Measurements from ENCODE around the gene RIPPLY3.

The RIPPLY3 gene, protein sequence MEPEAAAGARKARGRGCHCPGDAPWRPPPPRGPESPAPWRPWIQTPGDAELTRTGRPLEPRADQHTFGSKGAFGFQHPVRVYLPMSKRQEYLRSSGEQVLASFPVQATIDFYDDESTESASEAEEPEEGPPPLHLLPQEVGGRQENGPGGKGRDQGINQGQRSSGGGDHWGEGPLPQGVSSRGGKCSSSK

DNA sequence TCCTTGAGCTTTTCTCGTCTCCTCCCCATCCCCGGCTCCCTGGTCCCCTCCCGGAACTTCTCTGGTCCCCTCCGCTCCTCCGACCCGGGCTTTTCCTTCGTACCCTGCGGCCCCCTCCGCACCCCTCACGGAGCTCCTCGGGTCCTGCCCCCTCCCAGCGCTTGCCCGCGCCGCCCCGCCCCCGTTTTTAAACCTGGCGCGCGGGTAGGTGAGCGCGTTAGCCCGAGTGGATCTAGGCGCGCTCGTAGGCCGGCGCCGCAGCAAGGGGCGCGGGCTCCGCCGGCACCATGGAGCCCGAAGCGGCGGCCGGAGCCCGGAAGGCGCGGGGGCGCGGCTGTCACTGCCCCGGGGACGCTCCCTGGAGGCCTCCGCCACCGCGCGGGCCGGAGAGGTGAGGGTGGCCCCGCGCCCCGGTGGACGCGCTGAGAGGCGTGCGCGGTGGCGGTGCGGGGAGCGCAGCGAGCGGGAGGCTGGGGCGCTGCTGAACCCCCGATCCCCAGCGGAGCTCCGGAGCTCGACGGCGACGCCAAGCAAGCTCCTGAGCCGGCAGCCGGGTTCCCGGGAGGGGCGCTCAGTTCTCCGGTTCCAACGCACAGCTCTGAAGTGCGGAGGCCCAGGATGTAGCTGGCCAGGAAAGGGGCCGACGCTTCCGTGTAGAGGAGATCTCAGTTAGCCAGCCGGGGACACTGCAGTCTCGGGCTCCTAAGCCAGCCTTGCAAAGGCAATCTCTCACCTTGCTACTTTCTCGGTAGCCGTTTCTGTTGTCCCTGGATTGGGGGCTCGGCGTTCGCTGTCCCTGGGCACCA, at the start of gene RIPPLY3:
RIPPLY3 (plus strand) TSS at position 217 of the 806 bp plus-strand sequence; CDS start at position 288, 71 bp downstream.
- DNase-seq = no peak

DNA sequence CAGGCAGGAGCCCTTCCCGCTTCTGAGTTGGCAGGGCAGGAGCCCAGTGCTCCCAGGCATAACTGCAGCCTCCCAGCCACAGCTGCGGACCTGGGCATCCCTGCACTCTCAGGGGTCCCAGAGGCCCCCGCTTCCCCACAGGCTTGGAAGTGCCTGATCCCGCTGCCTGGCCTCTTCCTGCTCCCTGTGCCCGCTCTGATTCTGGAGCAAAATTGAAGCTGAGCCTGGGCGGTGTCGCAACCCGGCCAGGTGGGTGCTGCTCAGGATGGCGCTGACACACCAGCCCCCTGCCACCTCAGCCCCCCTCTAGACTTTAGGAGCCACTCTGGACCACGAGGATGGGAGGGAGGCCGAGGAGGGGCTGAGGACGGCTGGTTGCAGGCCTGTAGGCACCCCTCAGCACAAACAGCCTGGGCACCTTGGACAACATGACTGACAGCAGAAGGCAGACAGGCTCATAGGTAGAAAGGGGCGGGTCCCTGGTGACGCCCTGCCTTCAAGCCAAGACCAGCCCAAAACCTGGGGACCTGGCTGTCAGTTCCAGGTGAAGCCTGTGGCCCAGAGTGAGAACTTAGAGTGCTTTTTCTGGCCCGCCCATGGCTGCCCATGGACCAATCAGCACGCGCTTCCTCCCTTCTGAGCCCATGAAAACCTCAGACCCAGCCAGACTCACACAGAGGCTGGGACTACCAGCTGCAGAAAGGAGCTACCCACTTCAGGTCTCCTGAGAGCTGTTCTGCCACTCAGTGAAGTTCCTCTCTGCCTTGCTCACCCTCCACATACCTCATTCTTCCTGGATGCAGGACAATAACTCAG, 47.3 kb upstream of the RIPPLY3 start:
- DNase-seq = no peak

DNA sequence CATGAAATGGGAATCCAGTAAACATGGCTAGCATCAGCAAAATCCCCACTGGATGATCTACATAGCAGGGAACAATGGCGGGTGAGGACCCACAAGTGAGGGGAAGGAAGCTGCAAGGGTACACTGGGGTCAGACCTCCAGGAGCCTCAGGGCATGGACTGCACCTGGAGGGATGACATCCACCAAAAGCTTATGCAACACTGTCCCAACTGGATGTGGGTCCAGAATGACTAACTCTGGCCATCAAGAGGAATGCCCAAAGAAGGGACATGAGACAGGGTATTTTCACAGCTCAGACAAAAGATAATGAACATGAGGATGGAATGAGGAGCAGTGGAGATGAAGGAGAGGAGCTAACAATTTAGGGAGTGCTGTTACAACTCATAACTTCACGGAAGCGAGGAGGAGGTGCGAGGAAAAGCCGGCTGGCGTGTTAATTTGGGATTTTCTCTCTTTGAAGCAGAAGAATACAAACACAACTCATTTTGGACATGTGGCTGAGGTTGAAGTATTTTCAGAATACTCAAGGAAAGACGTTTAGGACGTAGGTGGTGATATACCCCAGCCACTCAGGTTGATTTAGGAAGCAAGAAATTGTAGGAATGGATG, 45.7 kb upstream of the RIPPLY3 start:
- DNase-seq = no peak

DNA sequence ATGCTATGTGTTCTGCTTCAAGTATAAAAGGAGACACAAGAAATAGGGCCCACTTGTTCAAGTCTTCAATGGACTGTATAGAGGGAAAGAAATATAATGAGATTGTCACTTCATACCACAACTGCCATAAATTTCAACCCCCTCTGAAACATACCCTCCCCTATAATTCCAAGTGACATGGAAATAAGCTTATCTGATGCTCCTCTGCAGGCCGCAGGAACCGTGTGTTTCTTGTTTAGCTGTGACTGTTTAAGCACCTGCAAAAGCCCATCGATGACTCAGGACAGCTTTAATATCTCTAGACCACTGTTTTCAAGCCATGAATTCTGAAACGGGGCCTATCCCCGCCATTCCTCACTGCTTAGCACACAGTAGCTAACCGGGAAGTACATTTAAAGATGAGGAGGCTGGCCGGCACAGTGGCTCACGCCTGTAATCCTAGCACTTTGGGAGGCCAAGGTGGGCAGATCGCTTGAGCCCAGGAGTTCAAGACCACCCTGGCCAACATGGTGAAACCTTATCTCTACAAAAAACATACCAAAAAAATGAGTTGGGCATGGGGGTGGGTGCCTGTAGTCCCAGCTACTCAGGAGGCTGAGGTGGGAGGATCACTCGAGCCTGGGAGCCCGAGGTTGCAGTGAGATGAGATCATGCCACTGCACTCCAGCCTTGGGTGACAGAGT, 44.3 kb upstream of the RIPPLY3 start:
- DNase-seq = no peak

DNA sequence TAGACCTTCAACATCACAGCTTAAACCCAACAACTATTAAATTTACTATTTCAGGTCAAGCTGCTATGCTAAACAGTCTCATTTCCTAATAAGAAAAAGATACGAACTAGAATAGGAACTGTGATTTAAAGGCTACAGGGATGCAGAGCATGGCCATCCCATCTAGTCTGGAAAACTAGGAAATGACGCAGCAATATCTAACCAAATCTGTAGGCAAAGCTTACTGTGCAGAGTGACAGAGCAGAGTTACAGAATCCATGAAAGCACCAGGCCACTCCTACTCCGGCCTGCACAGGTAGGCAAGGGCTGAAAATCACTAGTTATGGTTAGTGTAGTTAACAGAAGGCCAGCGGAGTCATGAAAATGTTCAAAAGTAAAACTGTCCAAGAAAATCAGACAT, 42.1 kb upstream of the RIPPLY3 start:
- no peak for DNase-seq

DNA sequence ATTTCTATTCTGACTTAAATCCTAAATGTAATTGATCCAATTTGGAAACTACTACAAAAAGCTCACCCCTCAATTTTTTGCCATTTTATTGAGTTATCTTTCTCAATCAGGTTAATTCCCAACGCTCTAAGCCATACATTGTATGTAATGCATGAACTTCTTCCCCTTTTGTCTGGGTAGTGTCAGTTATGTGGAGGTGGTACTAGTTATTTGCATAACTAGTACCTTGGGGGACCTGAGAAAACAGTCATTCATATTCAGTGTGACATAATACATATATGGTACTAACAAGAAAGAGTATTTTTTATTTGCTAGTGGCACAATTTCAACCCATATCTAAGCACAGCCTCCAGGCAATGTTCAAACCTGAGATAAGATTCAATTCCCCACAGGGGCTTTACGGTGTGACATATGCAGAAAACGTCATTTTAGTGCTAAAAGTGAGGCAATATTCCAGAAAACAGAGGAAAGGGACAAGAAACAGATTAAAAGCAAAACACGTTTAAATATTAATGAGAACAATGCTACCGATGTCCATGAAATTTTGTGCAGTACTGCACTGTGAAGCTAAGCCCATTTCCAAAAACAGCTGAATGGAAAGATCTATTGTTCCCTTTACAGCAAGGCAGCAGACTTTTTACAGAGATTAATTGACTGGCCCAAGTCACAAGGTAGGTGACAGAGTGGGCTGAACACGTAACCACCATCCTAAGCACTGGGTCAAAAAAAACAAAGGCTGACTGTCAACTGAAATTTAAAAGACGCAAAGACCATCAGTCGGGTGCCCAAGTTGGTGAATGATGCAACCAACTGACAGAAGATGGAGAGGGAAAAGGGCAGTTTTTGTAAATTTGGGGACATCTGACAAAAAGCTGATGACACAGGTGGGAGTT, 41.4 kb upstream of the RIPPLY3 start:
- DNase-seq = no peak

DNA sequence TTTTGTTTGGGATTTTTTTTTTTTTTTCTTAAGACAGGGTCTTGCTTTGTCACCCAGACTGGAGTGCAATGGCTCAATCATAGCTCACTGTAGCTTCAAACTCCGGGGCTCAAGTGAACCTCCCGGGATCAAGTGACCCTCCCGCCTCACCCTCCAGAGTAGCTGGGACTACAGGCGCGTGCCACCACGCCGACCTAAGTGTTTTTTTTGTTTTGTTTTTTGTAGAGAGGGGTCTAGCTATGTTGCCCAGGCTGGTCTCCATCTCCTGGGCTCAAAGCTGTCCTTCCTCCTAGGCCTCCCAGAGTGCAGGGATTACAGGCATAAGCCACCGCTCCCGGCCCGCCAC, 40.8 kb upstream of the RIPPLY3 start:
- DNase-seq = no peak

DNA sequence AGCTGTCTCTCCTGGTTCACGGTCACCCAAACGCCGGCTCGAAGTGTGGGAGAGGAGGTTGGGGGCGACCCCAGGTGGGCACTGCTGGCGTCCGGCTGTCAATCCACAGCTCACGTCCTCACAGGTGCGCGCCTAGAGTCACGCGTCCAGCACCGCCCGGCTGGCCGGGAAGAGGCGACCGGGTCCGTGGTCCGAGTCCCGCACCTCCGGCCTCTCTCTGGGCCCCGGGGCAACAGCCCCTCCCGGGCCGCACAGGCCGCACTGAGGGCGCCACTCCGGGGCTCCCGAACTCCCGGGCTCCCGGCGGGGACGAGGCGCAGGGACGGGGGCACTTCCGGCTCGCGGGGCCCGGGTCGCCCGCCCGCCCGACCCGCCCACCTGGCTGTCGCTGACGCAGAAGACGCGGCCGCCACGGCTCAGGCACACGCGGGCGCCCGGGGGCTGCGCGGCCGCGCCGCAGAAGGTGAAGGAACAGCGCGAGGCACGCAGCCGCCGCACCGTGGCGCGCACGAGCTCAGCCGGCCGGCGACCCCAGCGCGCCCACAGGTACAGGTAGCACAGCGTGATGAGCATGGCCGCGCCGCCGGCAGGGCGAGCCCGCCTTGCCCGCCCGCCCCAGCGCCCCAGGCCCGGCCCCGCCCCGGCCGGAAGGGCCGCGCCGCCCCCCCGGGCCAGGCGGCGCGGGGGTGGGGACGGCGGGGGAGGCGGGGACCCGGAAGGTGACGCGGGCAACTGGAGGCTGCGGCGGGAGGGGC, 40.3 kb upstream of the RIPPLY3 start, which contains the start of gene HLCS:
HLCS (minus strand) TSS at position 604 of the 755 bp plus-strand sequence; CDS start at position 573, 31 bp downstream.
- peak; percentile 42 for DNase-seq

DNA sequence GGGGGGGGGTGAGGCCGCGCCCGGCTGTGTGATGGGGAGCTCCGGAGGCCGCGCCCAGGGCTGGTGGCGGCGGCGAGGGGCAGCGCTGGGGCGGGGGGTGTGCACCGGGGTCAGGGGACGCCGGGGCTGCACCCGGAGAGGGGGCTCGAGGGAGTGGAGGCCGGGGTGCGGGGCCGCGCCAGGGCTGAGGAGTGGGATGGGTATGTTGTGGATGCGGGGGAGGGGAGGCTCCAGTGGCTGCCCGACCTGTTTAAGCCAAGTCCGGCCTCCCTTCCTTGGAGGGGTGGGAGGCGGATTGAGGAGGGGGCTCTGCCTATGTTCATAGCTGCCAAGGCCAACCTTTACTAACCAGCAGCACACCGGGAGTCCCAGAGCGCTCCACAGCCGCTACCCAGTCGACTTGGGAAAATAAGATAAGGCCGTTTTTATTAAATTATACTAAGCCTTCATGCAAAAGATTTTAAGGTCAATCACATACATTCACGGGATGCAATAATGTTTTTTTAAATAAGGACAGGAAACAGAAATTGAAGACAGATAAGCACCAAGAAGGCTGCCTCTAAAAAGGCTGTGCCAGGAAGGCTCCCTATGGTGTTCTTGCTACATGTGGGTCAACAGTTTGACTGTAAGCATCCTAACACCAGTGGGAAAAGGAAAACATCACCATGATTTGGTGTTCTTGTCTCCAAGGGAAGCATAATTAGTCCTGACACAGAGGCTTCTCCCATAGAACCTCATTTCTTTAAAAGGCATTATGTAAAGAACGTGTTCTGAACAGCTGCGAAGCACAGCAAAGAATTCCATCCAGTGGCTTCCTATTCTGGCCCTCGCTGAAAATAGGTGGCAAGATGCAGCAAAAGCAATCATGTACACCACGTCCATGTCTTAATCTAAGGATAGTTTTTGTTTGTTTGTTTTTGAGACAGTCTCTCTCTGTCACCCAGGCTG, 39.4 kb upstream of the RIPPLY3 start:
- no peak for DNase-seq

DNA sequence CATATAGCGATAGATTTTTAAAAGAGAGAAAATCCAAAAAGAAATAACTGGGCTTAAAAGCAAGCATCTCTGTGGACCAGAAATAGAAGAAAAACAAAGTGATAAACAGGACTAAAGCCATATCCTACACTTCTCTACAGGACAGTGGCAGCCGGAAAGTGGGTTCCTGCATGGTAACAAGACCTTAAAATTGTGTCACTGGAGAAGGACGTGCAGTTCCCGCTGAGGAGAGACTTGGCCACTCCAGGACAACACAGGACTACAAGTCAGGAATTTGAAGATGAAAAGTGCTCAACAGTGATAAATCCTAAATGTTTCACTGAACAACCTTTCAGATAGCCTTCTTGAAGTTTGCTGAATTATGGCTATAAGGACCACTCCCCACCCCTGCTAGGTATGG, 38.1 kb upstream of the RIPPLY3 start:
- no peak for DNase-seq

DNA sequence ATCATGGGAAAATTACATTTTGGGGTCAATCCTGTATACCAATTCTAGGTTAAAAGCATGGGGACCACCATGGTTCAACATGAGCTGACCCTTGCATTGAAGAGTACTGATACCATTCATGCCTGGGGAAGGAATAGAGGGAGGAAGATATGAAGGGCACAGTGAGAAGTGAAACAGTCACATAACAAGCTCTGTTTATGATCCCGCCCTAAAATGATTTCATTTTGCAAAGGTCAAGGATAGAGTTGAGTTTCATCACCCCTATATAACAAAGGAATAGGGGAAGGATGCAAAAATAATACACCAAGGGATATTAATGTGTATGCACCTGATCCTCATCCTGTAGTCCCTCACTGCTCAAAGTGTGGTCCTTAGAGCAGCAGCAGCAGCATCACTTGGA, 37.5 kb upstream of the RIPPLY3 start:
- no peak for DNase-seq

DNA sequence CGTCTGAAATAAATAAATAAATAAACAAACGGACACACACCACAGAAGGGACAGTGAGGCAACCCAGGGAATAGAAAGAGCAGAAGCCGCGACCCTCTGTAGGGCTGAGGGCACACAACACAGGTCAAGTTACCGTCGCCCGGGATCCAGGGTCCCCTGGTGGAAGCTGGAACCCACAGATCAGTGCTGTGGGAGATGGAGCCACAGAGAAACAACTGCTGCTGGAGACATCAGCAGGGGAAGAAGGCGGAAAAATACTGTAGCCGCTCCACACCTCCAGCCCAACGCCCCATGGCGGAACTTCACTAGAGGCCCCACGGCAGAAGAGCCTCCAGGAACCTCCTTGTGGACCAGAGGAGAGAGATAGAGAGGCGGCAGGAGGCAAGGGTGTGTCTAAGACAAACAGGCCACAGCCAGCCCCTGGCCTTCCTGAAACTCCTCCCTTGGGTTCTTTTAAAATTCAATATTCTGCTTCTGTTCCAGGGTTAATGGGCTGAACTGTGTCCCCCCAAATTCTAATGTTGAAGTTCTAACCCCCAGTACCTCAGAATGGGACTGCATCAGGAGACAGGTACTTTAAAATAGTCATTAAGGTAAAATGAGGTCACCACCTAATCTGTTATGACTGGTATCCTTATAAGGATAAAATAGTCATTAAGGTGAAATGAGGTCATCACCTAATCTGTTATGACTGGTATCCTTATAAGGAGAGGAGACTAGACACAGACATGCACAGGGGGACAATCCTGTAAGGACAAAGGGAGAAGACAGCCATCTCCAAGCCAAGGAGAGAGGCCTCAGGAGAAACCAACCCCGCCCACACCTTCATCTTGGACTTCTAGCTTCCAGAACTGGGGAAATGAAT, 32.3 kb upstream of the RIPPLY3 start:
- DNase-seq = no peak

DNA sequence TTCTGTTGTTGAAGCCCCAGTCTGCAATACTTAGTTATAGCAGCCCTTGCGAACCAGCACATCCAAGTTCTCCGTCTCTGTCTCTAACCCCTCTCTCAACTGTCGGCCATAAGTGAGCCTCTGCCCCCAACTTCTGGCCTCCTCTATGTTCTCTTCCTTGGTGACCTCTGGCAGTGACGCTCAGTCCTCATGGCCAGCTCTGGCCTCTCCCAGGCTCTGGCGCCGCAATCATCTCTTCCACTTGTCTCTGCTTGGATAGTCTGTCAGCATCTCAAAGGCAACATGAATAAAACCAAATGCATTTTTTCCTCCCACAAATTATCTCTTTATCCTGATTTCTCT, 31.7 kb upstream of the RIPPLY3 start:
- DNase-seq = no peak

DNA sequence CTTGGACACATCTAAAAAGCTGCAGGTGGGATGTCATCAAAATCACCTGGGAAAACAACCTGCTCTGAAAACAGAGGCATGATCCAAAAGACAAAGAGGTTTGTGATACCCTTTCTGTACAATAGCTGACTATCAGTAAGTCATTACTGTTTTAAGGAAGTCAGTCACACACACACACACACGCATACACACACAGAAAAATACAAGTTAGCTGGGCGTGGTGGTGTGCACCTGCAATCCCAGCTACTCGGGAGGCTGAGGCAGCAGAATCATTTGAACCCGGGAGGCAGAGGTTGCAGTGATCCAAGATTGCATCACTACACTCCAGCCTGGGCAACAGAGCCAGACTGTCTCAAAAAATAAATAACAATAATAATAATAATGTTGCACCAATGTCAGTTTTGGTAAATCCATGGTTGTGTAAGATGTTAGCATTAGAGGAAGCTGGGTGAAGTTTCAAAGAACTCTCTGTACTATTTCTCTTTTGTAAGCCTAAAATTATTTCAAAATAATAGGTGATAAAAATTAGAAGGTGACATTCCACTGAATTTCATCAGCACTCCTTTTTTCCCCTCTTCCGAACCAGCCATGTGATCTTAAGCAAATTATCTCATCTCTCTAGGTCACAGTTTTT, 30.2 kb upstream of the RIPPLY3 start:
- no peak for DNase-seq

DNA sequence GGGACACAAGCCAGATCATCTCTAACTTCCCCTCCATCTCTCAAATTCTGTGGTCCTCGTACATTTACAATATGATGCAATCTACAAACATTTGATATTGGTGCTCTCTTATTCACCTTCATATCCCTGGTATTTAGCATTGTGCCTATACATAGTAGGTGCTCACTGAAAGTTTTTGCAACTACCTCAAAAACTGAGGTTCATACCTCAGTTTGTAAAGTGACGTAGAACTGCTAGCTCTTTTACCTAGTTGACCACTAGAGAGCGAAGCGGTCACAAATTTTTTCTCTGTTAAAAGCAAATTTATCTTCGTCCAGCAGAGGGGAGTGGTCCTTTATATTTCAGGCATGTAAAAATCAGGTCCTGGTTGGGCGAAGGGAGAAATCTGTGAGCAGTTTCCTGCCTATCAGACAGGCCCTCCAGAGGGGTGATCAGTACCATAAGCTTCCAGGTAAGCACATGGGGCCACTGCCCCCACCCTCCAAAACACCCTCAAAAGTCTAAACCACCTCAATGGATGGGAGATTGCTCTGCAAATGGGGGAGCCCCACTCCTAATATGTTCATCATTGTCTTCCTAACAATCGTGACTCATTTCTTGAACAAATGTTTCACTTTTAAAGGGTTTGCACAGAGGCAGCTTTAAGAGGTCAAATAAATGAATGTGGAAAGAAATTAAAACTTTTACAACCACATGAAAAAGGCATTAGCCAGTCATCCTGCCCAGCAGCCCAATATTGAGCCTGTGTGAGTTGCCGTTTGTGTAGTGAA, 29.4 kb upstream of the RIPPLY3 start:
- no peak for DNase-seq

DNA sequence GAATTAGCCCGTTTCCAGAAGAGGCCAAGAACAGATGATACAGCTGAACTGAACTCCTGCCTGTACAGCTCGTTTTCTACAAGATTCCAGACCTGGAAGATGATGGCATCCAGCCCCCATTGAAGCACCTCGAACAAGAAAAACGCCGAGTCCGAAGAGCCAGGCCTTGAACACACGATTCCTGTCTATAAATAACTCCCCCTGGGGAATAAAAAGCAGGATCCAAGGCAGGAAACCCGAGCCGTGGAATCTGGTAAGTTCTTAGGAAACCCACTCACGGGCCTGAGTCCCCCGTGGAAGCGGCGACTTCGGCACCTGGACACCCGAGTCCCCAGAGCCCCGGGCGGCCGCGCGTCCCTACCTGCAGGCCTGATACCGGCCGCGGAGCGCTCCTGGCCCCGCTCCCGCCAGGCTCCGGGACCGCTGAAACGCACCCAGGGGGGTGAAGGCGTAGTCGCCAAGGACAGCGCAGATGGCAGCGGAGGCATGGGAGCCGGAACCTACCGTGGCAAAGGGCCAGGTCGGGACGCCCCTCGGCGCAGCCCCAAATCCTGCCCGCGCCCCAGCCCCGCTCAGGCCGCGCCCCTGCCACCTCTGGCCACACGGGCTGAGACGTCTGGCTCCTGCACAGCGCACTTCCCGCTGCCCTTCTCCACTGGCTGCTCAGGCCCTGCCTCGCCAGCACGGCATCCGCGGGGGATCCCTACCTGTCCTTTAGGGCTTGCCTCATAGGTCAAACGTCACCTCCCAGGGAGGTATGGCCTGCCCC, 26.0 kb upstream of the RIPPLY3 start:
- no peak for DNase-seq

DNA sequence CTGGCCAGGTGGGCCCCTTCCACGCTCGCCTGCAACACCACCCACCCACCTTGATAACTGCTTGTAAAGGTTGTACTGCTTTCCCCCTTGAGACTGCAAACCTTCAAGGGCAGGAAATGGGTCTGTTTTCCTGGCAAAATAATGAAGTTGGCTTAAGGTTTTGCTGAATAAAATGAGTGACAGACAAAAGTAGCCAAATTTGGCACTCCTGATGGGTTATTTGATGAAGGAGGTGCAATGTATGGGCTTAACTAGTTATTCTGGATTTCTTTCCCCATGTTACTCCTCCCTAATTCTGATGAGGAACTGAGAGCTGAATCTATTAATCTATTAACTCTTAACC, 25.5 kb upstream of the RIPPLY3 start:
- no peak for DNase-seq
